Vagina (tissue), 2 donors: ENCODE measurements around the gene LAIR2. TPM values are rescaled to one million over a fixed set of nuclear protein-coding genes. Genes with fewer than 3 reads are reported as not detected.
"Not testable (repeated sequence)": the region's sequence is repeated elsewhere in the genome, so short reads cannot be mapped to it uniquely, and the experiment has no call there.

Source experiments
- DNase-seq, 2 donors: peaks; one replicate each; pipeline ENCODE4 v3.0.0-alpha.2; 2017; ENCODE audit errors: extremely low spot score in 2 of 2
- H3K27ac ChIP-seq: fragments of 200-600 bp; sonication (generic); one replicate; pipeline ENCODE4 v1.5.1; 2019
- H3K27me3 ChIP-seq: fragments of 200-600 bp; sonication (generic); one replicate; pipeline ENCODE4 v1.5.1; 2019
- H3K36me3 ChIP-seq, 2 donors: fragments of 200-600 bp; sonication (generic); one replicate each; pipeline ENCODE4 v1.5.1; 2017 to 2019
- H3K4me1 ChIP-seq: fragments of 200-600 bp; sonication (generic); one replicate; pipeline ENCODE4 v1.5.1; 2019
- H3K4me3 ChIP-seq, 2 donors: fragments of 200-600 bp; sonication (generic); 1 replicate in 1 of 2; 2 replicates in 1 of 2; pipeline ENCODE4 v1.5.1; 2016 to 2019
- H3K9me3 ChIP-seq: fragments of 200-600 bp; sonication (generic); one replicate; pipeline ENCODE4 v1.5.1; 2019
- CTCF ChIP-seq, 3 experiments: fragments of 450-650 bp in 2 of 3; fragments of 200-600 bp in 1 of 3; sonication (generic) in 1 of 3; IDR thresholded peaks; one replicate each; pipeline ENCODE4 v1.5.1; 2017 to 2019; ENCODE audit warnings: antibody characterized with exemption in 3 of 3, mild to moderate bottlenecking in 2 of 3, moderate library complexity in 2 of 3
- POLR2A ChIP-seq, 2 donors: fragments of 450-650 bp; IDR thresholded peaks; one replicate each; pipeline ENCODE4 v1.6.1; 2017; ENCODE audit warnings: antibody characterized with exemption in 2 of 2, mild to moderate bottlenecking in 2 of 2, moderate library complexity in 2 of 2
- POLR2AphosphoS5 ChIP-seq, 2 donors: sonication (generic); formaldehyde crosslinking; IDR thresholded peaks; one replicate each; pipeline ENCODE4 v1.9.0; 2017; ENCODE audit warnings: antibody characterized with exemption in 2 of 2, mild to moderate bottlenecking in 2 of 2, low read depth in 1 of 2; ENCODE audit not compliant: insufficient read depth in 1 of 2
- intact Hi-C: fragments of 100-400 bp; cut with DNase I; formaldehyde crosslinking; loops from one replicate; pipeline ENCODE4 v1.15.1; 2023
- total RNA-seq: library from RNA; depleted of rRNA; stranded (reverse); fragments of >200 nt; gene quantifications from one replicate; pipeline ENCODE4 v1.2.3, GENCODE V29; 2016

The LAIR2 gene
- total RNA-seq, 1 donor from 2014 or later, result not detected

GRCh38 chr19:54507824-54508223, 5.2 kb downstream of the LAIR2 start:
- Histone ChIP-seq H3K27me3 (no peaks in the 10 kb centered on the region), H3K9me3 (no peaks in the 10 kb centered on the region), H3K4me3 (no peak overlapping the region), H3K4me1 (no peaks in the 10 kb centered on the region), H3K36me3 (no peaks in the 10 kb centered on the region), H3K27ac (no peak overlapping the region)
- intact Hi-C loops, result no loop called here
- no peak for DNase-seq
- TF ChIP-seq CTCF (IDR thresholded peaks at IDR 0.05), result no peak
- TF ChIP-seq POLR2A (IDR thresholded peaks at IDR 0.05), result no peak
- TF ChIP-seq POLR2AphosphoS5 (IDR thresholded peaks at IDR 0.05; ENCODE audit: insufficient read depth in 1 of 2, low read depth in 1 of 2), result no peak

DNA sequence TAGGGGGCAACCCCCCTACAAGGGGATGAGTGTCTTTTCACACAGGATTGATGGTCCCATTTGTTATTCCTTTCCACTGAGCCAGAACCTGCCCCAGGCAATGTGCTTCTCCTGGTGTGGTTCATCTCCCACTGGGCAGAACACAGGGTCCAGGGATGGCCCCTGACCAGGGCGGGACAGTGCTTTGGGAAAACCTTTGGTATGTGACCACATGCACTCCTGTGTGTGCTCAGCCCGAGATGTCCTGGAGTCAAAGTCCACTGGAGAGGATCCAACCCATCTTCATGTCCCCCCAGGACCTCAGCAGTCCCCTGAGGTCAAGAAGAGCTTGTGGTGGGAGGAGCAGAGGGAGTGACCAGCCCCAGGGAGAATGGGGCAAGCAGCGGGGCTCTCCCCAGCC, 5.9 kb downstream of the LAIR2 start:
- H3K27me3 ChIP-seq, H3K9me3 ChIP-seq, H3K4me1 ChIP-seq, H3K4me3 ChIP-seq, H3K36me3 ChIP-seq, H3K27ac ChIP-seq, intact Hi-C loops, DNase-seq: not testable (repeated sequence)

DNA sequence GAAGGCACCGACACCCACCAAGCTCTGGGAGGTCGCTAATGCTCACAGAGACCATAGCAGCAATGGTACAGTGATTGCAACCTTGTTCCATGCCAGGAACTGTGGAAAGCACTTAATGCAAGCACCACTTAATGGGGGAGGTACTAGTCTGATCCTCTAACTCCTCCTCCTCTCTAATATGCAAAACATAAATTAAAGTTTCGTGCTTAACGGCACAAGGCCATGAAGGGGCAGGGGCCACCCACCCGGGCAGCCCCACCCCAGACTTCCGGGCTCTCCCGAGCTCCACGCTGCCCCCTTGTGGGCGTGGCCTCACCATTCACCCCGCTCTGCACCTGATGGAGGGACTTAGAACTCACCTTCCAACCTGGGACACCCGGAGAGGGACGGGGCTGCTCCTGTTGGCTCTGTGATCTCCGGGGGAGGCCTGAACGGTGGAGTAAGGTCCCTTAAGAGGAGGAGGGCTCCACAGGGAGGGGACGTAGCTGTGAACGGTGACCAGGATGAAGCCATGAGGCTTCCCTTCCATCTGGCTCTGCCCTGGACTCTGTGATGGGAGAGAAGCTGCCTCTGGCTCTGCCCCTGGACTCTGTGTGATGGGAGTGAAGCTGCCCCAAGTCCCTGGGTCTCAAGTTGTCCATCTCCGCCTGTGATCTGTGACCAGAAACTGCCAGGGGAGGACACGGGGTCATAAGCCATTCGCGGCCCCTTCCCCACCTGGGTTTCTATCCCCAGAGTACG, 6.7 kb downstream of the LAIR2 start:
- H3K36me3 ChIP-seq, DNase-seq, H3K27ac ChIP-seq, H3K9me3 ChIP-seq, H3K27me3 ChIP-seq, H3K4me3 ChIP-seq, H3K4me1 ChIP-seq, intact Hi-C loops: not testable (repeated sequence)

DNA sequence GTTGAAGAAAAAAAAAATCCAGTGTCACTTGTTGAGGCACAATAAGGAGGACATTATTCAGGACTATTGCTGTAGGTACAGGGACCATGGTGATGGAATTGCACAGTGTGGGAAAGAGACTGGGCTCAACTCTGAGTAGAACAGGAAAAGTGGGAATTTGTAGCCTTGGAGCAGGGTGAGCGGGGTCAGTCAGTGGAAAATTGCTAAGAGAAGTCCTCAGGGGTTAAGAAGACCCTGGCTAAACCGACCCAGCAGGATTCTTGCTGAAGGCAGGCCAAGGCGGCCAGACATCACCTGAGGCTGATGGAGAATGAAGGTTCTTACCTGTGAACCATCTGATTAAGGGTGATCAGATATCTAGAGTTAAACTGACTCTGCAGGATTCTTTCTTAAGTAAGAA, 12.5 kb downstream of the LAIR2 start:
- H3K4me1 ChIP-seq, result no peaks in the 10 kb centered on the region
- no peaks in the 10 kb centered on the region for H3K9me3 ChIP-seq
- H3K4me3 ChIP-seq, result no peak overlapping the region
- no peak for TF ChIP-seq POLR2AphosphoS5 (IDR thresholded peaks at IDR 0.05; ENCODE audit: insufficient read depth in 1 of 2, low read depth in 1 of 2)
- TF ChIP-seq CTCF (IDR thresholded peaks at IDR 0.05), result no peak
- no peak for TF ChIP-seq POLR2A (IDR thresholded peaks at IDR 0.05)
- H3K36me3 ChIP-seq, result no peaks in the 10 kb centered on the region
- DNase-seq, result no peak
- H3K27ac ChIP-seq, result no peak overlapping the region
- H3K27me3 ChIP-seq, result no peaks in the 10 kb centered on the region
- intact Hi-C loops, result no loop called here

DNA sequence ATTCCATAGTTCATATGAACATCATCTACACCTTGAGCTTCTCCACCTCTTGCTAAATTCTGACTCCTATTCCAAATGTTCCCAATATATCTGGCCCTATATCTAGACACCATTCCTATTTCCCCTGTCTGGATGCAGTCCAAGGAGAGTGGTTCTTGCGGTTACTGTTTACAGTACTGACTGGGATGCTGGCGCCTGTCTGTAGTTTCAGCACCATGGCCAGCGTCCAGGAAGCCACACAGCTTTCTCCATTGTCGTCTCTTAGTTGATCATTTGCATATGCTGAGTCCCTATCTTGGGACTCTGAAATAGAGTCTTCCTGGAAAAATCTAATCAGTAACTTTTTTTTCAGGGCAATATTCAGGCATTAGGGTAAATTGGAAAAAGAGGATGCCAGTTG, 14.9 kb downstream of the LAIR2 start:
- TF ChIP-seq POLR2AphosphoS5 (IDR thresholded peaks at IDR 0.05; ENCODE audit: insufficient read depth in 1 of 2, low read depth in 1 of 2) (no peak), CTCF (IDR thresholded peaks at IDR 0.05) (no peak), POLR2A (IDR thresholded peaks at IDR 0.05) (no peak)
- Histone ChIP-seq H3K36me3 (no peaks in the 10 kb centered on the region), H3K4me3 (no peak overlapping the region), H3K9me3 (no peaks in the 10 kb centered on the region), H3K4me1 (no peaks in the 10 kb centered on the region), H3K27ac (no peak overlapping the region), H3K27me3 (no peaks in the 10 kb centered on the region)
- intact Hi-C loops, result no loop called here
- no peak for DNase-seq

- no peak overlapping the region for H3K27ac ChIP-seq
- DNase-seq, result no peak
- no peaks in the 10 kb centered on the region for H3K9me3 ChIP-seq
- H3K4me1 ChIP-seq, result no peaks in the 10 kb centered on the region
- no peaks in the 10 kb centered on the region for H3K27me3 ChIP-seq
- TF ChIP-seq POLR2AphosphoS5 (IDR thresholded peaks at IDR 0.05; ENCODE audit: insufficient read depth in 1 of 2, low read depth in 1 of 2), result peak in 1 of 2 donors; percentile 18
- no peak for TF ChIP-seq POLR2A (IDR thresholded peaks at IDR 0.05)
- intact Hi-C loops, result no loop called here
- no peaks in the 10 kb centered on the region for H3K36me3 ChIP-seq
- no peak overlapping the region for H3K4me3 ChIP-seq
Measured at GRCh38 chr19:54518844-54519243, 16.2 kb downstream of the LAIR2 start.
